HepG2 (cell line): ENCODE measurements around the gene KLF6. TPM values are rescaled to one million over a fixed set of nuclear protein-coding genes. Genes with fewer than 3 reads are reported as not detected.

Source experiments
- BRD4 ChIP-seq: sonication (generic); formaldehyde crosslinking; IDR thresholded peaks from 2 replicates; pipeline ENCODE4 v1.4.0; 2020; ENCODE audit warnings: missing genetic modification reagents
- GATA4 ChIP-seq: sonication (generic); IDR thresholded peaks from 2 replicates; pipeline ENCODE4 v1.6.1; 2016; ENCODE audit warnings: antibody characterized with exemption, low read depth, borderline replicate concordance
- HNRNPLL ChIP-seq: fragments of 200-400 bp; formaldehyde crosslinking; IDR thresholded peaks from 2 replicates; pipeline ENCODE4 v1.6.1; 2017; ENCODE audit warnings: mild to moderate bottlenecking, low read depth, low read length; ENCODE audit not compliant: poor library complexity, severe bottlenecking
- ISL2 ChIP-seq: sonication (generic); formaldehyde crosslinking; IDR thresholded peaks from 2 replicates; pipeline ENCODE4 v1.5.0; 2020; ENCODE audit warnings: missing genetic modification reagents
- KDM3A ChIP-seq: IDR thresholded peaks from 2 replicates; pipeline ENCODE4 v1.6.1; 2018; ENCODE audit warnings: low read depth, missing compliant biosample characterization
- NFYB ChIP-seq: sonication (generic); formaldehyde crosslinking; IDR thresholded peaks from 2 replicates; pipeline ENCODE4 v1.4.0; 2020; ENCODE audit warnings: missing genetic modification reagents
- POLR2G ChIP-seq: fragments of 200-400 bp; formaldehyde crosslinking; IDR thresholded peaks from 2 replicates; pipeline ENCODE4 v1.6.1; 2018; ENCODE audit warnings: mild to moderate bottlenecking, low read depth, low read length, moderate library complexity
- SALL1 ChIP-seq: sonication (generic); formaldehyde crosslinking; IDR thresholded peaks from 2 replicates; pipeline ENCODE4 v1.8.0; 2022; ENCODE audit warnings: mild to moderate bottlenecking, missing genetic modification reagents
- SMC3 ChIP-seq: IDR thresholded peaks from 2 replicates; pipeline ENCODE4 v1.6.1; 2011; ENCODE audit warnings: low read length, improper control_type of control experiment
- TMF1 ChIP-seq: sonication (generic); formaldehyde crosslinking; IDR thresholded peaks from 2 replicates; pipeline ENCODE4 v1.8.1; 2022; ENCODE audit warnings: low read depth, missing genetic modification reagents
- ZFYVE20 ChIP-seq: sonication (generic); formaldehyde crosslinking; IDR thresholded peaks from 2 replicates; pipeline ENCODE4 v1.8.0; 2023; ENCODE audit warnings: low read depth, mild to moderate bottlenecking, moderate library complexity, missing genetic modification reagents, borderline replicate concordance
- ZNF232 ChIP-seq: sonication (generic); formaldehyde crosslinking; IDR thresholded peaks from 2 replicates; pipeline ENCODE4 v1.4.0; 2020; ENCODE audit warnings: missing genetic modification reagents, borderline replicate concordance
- ZNF251 ChIP-seq: sonication (generic); formaldehyde crosslinking; IDR thresholded peaks from 2 replicates; pipeline ENCODE4 v1.9.0; 2021; ENCODE audit warnings: mild to moderate bottlenecking, missing genetic modification reagents
- ZNF335 ChIP-seq: sonication (generic); formaldehyde crosslinking; IDR thresholded peaks from 2 replicates; pipeline ENCODE4 v1.4.0; 2020; ENCODE audit warnings: missing genetic modification reagents
- ZNF431 ChIP-seq: sonication (generic); formaldehyde crosslinking; IDR thresholded peaks from 2 replicates; pipeline ENCODE4 v1.9.0; 2022; ENCODE audit warnings: missing genetic modification reagents, low read depth, mild to moderate bottlenecking, borderline replicate concordance
- ZSCAN21 ChIP-seq: sonication (generic); formaldehyde crosslinking; IDR thresholded peaks from 2 replicates; pipeline ENCODE4 v1.8.0; 2022; ENCODE audit warnings: mild to moderate bottlenecking, missing genetic modification reagents, moderate library complexity, borderline replicate concordance
- polyA plus RNA-seq, 8 experiments: library from polyadenylated mRNA; depleted of rRNA in 3 of 8; stranded (reverse) in 7 of 8; unstranded in 1 of 8; fragments of >200 nt; fragmentation: Illumina TruSeq in 4 of 8; extraction: Trizol in 4 of 8; gene quantifications; 2 replicates each; pipeline versions ENCODE4 v1.2.1 to v1.2.3, GENCODE V29; 2011 to 2016; ENCODE audit warnings: low read depth in 4 of 8, missing spikeins in 1 of 8, mixed read lengths in 1 of 8; ENCODE audit not compliant: insufficient read depth in 1 of 8
- total RNA-seq, 5 experiments: library from RNA; depleted of rRNA; stranded (reverse); fragments of >200 nt; fragmentation: Illumina TruSeq; extraction: Trizol; gene quantifications; 2 replicates each; pipeline ENCODE4 v1.2.3, GENCODE V29; 2016; ENCODE audit warnings: low read depth in 1 of 5
- TF ChIP-seq, protein P1 (sequence below): sonication (generic); formaldehyde crosslinking; IDR thresholded peaks from 2 replicates; pipeline ENCODE4 v1.4.0; 2020; ENCODE audit warnings: missing genetic modification reagents
- TF ChIP-seq, protein P2 (sequence below), 2 experiments: IDR thresholded peaks; 2 replicates each; pipeline ENCODE4 v1.6.1; 2011 to 2012; ENCODE audit warnings: low read length in 2 of 2, borderline replicate concordance in 1 of 2, low read depth in 1 of 2, mild to moderate bottlenecking in 1 of 2, moderate library complexity in 1 of 2
- TF ChIP-seq, protein P3 (sequence below): sonication (generic); formaldehyde crosslinking; IDR thresholded peaks from 2 replicates; pipeline ENCODE4 v1.5.0; 2020; ENCODE audit warnings: mild to moderate bottlenecking, missing genetic modification reagents, moderate library complexity
- TF ChIP-seq, protein P4 (sequence below): sonication (generic); formaldehyde crosslinking; IDR thresholded peaks from 2 replicates; pipeline ENCODE4 v1.5.1; 2020; ENCODE audit warnings: mild to moderate bottlenecking, moderate library complexity, missing genetic modification reagents
- TF ChIP-seq, protein P5 (sequence below): sonication (generic); formaldehyde crosslinking; IDR thresholded peaks from 2 replicates; pipeline ENCODE4 v1.5.1; 2020; ENCODE audit warnings: missing genetic modification reagents, mild to moderate bottlenecking, borderline replicate concordance

The KLF6 gene
- total and polyA plus RNA-seq, 2 of the 13 experiments (the other 11 are each of a cell fraction or from before 2014, with no cell fraction given), result 27.0 to 71.9 TPM

DNA sequence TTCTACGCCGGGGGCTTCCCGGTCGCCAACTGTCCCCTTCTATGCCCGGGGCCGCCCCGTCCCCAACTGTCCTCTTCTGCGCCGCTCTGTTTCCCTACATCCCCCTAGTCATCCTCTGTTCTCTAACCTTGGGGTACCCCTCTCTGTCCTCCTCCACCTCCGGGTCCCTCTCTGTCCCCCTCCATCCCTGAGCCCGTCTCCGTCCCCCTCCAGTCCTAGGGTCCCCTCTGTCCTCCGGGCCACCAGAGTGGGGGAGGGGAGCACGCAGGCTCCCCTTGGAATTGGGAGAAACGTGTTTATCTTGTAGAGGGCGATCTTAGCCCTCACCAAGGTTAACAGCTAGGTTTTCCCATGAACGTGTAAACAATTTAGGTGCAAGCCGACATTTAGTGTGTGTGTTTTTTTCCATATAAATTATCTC, 852 bp upstream of the KLF6 start (continued):
- TF ChIP-seq, protein P1, sequence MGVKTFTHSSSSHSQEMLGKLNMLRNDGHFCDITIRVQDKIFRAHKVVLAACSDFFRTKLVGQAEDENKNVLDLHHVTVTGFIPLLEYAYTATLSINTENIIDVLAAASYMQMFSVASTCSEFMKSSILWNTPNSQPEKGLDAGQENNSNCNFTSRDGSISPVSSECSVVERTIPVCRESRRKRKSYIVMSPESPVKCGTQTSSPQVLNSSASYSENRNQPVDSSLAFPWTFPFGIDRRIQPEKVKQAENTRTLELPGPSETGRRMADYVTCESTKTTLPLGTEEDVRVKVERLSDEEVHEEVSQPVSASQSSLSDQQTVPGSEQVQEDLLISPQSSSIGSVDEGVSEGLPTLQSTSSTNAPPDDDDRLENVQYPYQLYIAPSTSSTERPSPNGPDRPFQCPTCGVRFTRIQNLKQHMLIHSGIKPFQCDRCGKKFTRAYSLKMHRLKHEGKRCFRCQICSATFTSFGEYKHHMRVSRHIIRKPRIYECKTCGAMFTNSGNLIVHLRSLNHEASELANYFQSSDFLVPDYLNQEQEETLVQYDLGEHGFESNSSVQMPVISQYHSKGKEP (CRISPR knock-in tag), result no peak
- TF ChIP-seq ZNF232 (CRISPR knock-in tag) (no peak), ZNF431 (CRISPR knock-in tag) (no peak), HNRNPLL (peak; percentile 13), ISL2 (CRISPR knock-in tag) (no peak), ZNF335 (CRISPR knock-in tag) (0 out of 2 replicates have a peak, but pooled peaks have one; percentile 9), NFYB (CRISPR knock-in tag) (no peak), POLR2G (peak; percentile 91), ZNF251 (CRISPR knock-in tag) (no peak), ZFYVE20 (CRISPR knock-in tag) (no peak), KDM3A (CRISPR knock-in tag) (no peak), SMC3 (no peak), ZSCAN21 (CRISPR knock-in tag) (peak; percentile 44; the same call in 1 of the 2 replicates), GATA4 (peak; percentile 37; the same call in 1 of the 2 replicates), BRD4 (CRISPR knock-in tag) (no peak), SALL1 (CRISPR knock-in tag) (peak; percentile 34), TMF1 (CRISPR knock-in tag) (0 out of 2 replicates have a peak, but pooled peaks have one; percentile 15)
- TF ChIP-seq, protein P2, sequence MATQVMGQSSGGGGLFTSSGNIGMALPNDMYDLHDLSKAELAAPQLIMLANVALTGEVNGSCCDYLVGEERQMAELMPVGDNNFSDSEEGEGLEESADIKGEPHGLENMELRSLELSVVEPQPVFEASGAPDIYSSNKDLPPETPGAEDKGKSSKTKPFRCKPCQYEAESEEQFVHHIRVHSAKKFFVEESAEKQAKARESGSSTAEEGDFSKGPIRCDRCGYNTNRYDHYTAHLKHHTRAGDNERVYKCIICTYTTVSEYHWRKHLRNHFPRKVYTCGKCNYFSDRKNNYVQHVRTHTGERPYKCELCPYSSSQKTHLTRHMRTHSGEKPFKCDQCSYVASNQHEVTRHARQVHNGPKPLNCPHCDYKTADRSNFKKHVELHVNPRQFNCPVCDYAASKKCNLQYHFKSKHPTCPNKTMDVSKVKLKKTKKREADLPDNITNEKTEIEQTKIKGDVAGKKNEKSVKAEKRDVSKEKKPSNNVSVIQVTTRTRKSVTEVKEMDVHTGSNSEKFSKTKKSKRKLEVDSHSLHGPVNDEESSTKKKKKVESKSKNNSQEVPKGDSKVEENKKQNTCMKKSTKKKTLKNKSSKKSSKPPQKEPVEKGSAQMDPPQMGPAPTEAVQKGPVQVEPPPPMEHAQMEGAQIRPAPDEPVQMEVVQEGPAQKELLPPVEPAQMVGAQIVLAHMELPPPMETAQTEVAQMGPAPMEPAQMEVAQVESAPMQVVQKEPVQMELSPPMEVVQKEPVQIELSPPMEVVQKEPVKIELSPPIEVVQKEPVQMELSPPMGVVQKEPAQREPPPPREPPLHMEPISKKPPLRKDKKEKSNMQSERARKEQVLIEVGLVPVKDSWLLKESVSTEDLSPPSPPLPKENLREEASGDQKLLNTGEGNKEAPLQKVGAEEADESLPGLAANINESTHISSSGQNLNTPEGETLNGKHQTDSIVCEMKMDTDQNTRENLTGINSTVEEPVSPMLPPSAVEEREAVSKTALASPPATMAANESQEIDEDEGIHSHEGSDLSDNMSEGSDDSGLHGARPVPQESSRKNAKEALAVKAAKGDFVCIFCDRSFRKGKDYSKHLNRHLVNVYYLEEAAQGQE (IDR thresholded peaks at IDR 0.05; ENCODE audit: borderline replicate concordance in 1 of 2, low read depth in 1 of 2, low read length in 2 of 2), result no peak
- TF ChIP-seq, protein P3, sequence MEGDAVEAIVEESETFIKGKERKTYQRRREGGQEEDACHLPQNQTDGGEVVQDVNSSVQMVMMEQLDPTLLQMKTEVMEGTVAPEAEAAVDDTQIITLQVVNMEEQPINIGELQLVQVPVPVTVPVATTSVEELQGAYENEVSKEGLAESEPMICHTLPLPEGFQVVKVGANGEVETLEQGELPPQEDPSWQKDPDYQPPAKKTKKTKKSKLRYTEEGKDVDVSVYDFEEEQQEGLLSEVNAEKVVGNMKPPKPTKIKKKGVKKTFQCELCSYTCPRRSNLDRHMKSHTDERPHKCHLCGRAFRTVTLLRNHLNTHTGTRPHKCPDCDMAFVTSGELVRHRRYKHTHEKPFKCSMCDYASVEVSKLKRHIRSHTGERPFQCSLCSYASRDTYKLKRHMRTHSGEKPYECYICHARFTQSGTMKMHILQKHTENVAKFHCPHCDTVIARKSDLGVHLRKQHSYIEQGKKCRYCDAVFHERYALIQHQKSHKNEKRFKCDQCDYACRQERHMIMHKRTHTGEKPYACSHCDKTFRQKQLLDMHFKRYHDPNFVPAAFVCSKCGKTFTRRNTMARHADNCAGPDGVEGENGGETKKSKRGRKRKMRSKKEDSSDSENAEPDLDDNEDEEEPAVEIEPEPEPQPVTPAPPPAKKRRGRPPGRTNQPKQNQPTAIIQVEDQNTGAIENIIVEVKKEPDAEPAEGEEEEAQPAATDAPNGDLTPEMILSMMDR (CRISPR knock-in tag), result peak; percentile 35
- TF ChIP-seq, protein P4, sequence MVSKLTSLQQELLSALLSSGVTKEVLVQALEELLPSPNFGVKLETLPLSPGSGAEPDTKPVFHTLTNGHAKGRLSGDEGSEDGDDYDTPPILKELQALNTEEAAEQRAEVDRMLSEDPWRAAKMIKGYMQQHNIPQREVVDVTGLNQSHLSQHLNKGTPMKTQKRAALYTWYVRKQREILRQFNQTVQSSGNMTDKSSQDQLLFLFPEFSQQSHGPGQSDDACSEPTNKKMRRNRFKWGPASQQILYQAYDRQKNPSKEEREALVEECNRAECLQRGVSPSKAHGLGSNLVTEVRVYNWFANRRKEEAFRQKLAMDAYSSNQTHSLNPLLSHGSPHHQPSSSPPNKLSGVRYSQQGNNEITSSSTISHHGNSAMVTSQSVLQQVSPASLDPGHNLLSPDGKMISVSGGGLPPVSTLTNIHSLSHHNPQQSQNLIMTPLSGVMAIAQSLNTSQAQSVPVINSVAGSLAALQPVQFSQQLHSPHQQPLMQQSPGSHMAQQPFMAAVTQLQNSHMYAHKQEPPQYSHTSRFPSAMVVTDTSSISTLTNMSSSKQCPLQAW (CRISPR knock-in tag), result peak; percentile 75
- TF ChIP-seq, protein P5, sequence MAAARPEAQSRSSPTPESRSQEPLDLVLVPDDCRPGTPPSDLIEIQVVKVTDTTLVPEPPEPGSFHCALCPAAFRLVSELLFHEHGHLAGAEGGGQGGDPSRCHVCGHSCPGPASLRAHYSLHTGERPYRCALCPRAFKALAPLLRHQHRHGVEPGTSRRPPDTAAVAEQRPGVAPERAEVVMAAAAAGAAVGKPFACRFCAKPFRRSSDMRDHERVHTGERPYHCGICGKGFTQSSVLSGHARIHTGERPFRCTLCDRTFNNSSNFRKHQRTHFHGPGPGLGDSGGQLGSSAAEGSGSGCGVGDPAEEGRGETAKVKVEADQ (CRISPR knock-in tag), result no peak
